Stimulated activated CD8-positive, alpha-beta memory T cell treated with anti-CD3 and anti-CD28 coated beads, Interleukin-2, amount 100 ng/mL, for 48 hours (primary cell): ENCODE data around the gene ZBTB46.
"Not testable (repeated sequence)": the region's sequence is repeated elsewhere in the genome, so short reads cannot be mapped to it uniquely, and the experiment has no call there.

Experiments
- DNase-seq, 2 donors: peaks; one replicate each; pipeline ENCODE4 v3.0.0-alpha.2; 2020; ENCODE audit warnings: low read depth in 2 of 2

ZBTB46 gene, protein sequence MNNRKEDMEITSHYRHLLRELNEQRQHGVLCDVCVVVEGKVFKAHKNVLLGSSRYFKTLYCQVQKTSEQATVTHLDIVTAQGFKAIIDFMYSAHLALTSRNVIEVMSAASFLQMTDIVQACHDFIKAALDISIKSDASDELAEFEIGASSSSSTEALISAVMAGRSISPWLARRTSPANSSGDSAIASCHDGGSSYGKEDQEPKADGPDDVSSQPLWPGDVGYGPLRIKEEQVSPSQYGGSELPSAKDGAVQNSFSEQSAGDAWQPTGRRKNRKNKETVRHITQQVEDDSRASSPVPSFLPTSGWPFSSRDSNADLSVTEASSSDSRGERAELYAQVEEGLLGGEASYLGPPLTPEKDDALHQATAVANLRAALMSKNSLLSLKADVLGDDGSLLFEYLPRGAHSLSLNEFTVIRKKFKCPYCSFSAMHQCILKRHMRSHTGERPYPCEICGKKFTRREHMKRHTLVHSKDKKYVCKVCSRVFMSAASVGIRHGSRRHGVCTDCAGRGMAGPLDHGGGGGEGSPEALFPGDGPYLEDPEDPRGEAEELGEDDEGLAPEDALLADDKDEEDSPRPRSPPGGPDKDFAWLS

DNA sequence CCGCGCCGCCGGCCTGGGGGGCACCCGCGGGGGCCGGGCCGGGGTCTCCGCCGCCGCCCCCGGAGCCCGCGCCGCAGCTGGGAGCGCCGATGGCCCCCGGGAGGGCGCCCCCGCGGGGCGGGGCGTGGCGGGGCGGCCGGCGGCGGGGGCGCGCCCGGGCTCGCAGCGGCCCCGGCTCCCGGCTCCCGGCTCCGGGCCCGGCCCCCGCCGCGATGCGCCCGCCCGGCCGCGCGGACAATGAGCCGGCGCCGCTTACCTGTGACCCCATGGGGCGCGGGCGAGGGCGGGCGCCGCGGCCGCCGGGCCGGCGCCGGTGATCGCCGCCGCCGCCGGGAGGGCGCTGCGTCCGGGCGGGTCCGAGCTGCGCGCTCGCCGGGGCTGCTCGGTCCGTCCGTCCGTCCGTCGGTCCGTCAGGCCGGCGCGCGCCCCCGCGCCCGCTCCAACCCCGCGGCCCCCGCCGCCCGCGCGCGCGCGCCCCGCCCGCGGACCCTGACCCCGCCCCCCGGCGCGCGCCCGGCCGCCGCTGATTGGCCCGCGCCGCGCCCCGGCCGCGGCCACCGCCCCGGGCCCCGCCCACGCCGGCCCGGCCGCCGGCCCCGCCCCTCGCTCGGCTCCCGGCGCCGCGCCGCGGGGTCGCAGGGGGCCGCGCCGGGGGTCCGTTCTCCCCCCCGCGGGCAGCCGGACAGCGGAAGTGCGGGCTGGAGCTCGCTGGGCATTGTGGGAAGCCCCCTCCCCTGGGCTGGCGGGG is at the start of gene ZBTB46:
ZBTB46 (minus strand) TSS at position 424 of the 748 bp plus-strand sequence. CDS start 40,507 bp downstream, outside the sequence.
- DNase-seq: no peak

DNA sequence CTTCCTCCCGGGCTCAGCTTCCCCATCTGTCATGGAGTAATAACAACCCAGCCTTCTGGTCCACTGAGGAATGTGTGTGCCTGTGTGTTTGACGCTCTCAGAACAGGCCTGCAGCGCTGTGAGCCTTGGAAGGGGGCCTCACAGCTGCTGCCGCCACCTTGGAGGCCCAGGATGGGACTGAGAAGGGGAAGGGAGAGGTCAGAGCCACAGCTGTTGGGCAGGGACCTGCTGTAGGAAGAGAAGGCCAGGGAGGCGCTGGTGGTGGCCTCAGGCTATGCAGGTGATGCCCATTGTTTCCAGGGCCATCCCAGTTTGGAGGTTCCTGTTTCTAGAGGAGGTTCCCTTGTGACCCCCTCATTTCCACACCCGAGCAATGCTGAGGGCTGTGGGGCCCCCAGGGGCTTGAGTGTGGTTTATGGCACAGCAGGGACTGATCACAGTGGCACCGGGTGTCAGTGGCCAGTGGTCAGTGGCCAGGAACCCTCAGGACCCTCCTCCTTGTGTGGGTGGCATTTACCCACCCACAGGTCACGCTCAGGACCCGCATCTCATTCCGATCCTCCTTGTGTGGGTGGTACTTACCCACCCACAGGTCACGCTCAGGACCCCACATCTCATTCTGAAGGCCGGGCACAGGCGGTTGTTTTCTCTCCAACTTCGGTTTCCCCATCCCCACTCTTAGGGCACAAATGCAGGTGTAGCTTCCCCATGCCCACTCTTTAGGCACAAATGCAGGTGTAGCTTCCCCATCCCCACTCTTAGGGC is 48.0 kb upstream of the ZBTB46 start:
- DNase-seq: no peak

DNA sequence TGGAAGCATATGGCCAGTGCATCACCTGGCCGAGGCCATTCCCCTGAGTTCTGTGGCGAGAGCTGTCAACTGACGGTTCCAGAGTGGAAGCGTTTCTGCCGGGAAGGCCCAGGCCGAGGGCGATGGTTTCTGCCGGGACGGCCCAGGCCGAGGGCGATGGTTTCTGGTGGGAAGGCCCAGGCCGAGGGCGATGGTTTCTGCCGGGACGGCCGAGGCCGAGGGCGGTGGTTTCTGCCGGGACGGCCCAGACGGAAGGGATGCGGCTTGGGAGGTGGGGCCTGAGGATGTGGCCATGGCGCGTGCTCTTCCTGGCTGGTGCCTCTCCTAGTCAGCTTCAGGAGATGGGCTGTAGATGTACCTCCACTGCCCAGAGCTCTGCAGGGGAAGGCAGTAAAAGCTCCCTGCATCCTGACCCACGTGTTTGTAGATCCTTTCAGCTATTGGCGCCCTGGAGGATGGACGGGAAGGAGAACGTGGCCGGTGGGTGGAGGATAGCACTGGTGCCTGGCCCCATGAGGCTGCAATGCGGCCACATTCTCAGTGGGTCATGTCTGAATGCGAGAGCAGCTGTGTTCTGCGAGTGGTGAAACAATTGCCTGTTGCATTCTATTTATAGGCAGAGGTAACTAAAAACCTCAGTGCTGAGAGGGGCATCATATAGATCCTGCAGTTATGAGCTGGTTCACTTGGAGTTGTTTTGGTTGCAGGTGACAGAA is 46.8 kb upstream of the ZBTB46 start:
- no peak for DNase-seq

DNA sequence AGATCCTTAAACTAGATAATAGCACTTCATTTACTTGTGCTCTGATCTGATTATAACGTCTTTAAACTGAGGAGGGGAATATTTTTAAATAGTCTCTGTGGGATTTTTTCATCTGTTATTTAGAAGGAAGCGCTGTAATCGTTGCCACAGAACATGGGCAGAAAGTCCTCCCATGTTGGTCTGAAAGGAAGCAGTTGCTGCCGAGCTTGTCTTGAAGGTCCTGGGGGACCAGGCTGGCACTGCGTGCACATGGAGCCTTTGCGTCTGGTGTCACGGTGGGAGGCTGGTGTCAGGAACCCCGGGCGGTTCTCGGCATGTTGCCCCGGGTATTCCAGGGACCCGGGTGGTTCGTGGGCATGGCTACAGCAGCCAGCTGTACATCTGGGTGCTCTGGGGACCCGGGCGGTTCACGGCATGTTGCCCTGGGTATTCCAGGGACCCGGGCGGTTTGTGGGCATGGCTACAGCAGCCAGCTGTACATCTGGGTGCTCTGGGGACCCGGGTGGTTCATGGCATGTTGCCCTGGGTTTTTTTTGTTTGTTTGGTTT is 45.5 kb upstream of the ZBTB46 start:
- DNase-seq: no peak

DNA sequence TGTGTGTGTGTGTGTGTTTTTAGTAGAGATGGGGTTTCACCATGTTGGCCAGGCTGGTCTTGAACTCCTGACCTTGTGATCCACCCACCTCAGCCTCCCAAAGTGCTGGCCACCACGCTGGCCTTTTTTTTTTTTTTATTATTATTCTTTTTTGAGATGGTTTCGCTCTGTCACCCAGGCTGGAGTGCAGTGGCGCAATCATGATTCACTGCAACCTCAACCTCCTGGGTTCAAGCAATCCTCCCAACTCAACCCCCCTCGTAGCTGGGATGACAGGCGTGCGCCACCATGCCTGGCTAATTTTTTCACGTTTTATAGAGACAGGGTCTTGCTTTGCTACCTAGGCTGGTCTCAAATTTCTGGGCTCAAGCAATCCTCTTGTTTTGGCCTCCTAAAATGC is 43.2 kb upstream of the ZBTB46 start:
- not testable (repeated sequence) for DNase-seq

DNA sequence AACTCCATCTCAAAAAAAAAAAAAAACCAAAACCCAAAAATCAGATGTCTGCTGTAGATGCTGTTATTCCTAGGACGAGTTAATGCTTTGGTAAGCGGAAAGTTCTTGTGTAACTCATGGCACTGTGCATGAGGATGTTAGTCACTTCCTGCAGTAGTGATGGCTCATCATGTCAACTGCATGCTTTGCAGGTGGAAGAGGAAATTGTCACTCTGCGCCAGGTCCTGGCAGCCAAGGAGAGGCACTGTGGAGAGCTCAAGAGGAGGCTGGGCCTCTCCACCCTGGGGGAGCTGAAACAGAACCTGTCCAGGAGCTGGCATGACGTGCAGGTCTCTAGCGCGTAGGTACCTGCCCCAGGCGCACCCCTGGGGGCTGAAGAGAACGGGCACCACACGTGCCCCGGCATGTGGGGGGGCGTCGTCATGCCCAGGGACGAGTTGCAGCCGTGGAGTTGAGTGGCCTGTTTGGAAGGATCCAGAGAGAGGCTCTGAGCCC is 42.5 kb upstream of the ZBTB46 start:
- DNase-seq: peak in 1 of 2 donors; percentile 32

DNA sequence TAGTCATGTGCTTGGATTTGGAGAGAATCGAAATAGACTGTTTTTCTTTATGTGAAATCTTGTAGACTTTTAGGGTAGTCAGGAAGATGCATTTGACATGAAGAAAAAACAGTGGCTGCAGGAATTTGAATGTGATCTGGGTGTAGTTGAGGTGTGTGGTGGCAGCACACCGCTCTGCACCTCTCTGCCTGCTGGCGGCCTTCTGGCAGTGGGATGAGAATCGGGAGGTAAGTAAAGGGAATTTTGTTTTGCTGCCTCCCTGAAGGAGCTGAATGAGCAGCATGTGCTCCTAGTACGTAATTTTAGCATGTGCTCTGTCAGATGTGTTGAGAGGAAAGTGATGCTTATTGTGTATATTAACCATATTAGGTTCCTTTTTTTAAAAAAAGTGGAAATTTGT is 37.2 kb upstream of the ZBTB46 start:
- no peak for DNase-seq

DNA sequence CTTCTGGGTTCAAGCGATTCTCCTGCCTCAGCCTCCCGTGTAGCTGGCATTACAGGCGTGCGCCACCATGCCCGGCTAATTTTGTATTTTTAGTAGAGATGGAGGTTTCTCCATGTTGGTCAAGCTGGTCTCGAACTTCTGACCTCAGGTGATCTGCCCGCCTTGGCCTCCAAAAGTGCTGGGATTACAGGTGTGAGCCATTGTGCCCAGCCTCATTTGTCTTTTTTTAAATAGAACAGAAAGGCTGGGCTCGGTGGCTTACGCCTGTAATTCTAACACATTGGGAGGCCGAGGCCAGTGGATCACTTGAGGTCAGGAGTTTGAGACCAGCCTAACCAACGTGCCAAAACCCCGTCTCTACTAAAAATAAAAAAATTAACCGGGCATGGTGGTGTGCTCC is 36.0 kb upstream of the ZBTB46 start:
- DNase-seq: not testable (repeated sequence)

DNA sequence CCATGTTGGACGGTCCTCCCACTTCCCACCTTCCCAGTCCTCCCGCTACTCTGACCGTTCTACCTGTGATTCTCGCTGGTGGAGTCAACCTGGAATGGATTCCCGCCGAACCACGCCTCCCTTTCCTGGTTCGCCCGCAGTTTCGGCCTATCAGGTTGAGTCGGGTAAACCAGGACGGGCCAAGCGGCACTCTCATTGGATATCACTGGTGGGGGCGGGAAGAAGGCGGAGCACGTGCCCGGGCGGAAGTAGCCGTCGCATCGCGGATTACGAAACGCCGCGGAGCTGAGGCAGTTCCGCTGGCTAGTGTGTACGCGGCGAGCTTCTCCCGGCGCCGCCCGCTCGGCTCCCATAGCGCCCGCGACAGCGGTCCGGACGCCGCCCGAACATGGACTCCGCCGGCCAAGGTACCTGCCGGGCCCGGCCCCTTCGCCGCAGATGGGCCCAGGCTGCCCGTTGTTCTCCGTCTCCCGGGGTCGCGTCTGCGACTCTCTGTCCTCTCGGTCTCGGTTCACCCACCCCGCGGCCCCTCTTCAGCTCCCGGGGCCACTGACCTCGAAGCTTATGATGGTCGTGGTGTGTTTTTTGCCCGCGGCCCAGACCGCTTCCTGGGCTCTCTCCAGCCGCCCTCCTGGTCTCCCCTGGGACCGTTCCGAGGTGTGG is 34.0 kb upstream of the ZBTB46 start, which contains the start of gene TPD52L2:
TPD52L2 (plus strand) TSS at position 293 of the 663 bp plus-strand sequence; CDS start at position 389, 96 bp downstream.
- DNase-seq: peak; percentile 95 to 98

DNA sequence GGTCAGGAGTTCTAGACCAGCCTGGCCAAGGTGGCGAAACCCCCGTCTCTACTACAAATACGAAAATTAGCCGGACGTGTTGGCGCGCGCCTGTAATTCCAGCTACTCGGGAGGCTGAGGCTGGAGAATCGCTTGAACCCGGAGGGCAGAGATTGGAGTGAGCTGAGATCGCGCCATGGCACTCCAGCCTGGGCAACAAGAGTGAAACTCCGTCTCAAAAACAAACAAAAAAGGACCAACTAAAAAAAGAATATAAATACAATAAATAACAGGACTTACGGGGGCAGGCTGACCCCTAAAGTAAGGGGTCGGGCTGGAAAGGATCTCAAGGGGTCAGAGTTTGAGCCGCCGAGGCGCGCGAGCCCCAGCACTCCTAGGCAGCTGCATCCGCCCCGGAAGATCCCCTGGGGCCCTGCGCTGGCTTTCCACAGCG is 33.5 kb upstream of the ZBTB46 start:
- DNase-seq: no peak

DNA sequence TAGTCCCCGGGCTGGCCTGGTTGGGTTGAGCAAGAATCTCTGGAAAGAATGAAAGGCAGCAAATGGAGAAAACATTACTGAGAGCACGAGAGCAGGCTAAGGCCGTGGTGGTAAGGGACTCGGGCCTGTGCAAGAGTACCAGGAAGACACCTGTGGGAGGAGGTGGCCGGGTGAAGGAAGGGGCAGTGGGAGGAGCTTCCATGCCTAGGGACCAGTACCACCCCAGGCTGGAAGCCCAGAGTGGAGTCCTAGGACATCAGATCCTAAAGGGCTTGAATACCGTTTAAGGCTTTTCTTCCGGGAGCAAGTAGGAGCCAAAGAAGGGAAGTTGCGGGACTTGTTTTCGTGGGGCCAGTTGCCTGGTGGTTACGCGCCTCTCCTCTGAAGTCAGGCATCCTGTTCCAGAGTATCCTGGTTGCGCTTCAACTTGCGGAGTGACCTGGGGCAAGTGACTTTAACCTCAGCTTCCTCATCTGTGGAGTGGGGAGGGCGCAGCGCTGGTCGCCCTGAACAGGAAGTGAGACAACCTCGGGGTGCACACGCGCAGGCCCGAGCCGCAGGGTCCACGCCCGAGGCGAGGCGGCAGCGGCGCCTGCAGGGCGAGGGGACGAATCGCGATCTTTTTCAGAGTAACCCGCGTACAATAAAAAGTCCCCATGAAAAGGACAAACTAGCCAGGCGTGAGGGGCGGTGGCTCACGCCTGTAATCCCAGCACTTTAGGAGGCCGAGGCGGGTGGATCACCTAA is 32.9 kb upstream of the ZBTB46 start:
- DNase-seq: peak; percentile 70 to 72

DNA sequence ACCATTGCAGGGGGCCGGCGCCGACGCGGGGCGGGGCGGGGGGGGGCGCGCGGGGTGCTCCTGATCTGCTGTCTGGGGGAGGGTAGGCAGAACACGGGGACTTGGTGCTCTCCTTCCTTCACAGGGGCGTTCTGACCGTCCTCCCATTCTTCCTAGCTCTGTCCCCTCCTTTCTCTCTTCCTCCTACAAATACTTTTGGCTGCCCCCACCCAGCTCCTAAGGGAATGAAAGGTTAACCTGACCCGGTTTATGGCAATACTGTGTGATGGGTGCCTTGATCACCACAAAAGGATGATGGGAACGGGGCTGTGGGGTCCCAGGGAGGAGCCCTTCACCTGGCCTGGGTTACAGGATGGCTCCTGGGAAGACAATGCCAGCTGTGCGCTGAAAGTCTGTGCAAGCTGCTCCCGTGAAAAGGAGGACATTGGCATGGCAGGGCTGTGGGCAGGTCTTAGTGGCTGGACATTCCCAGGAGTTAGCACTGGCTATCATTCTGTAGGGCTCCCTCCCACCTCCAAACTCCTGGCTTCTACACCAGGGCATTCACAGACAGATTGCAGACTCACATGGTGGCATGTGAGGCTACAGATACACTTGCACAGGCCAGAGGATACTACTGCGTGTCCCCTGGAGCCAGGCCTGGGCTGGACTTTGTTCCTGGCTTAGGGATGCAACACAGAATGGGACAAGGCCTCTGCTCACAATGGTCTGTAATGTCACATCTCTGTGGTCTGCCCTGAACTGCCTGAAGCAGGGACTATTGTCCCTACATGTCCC is 32.1 kb upstream of the ZBTB46 start:
- DNase-seq: no peak

DNA sequence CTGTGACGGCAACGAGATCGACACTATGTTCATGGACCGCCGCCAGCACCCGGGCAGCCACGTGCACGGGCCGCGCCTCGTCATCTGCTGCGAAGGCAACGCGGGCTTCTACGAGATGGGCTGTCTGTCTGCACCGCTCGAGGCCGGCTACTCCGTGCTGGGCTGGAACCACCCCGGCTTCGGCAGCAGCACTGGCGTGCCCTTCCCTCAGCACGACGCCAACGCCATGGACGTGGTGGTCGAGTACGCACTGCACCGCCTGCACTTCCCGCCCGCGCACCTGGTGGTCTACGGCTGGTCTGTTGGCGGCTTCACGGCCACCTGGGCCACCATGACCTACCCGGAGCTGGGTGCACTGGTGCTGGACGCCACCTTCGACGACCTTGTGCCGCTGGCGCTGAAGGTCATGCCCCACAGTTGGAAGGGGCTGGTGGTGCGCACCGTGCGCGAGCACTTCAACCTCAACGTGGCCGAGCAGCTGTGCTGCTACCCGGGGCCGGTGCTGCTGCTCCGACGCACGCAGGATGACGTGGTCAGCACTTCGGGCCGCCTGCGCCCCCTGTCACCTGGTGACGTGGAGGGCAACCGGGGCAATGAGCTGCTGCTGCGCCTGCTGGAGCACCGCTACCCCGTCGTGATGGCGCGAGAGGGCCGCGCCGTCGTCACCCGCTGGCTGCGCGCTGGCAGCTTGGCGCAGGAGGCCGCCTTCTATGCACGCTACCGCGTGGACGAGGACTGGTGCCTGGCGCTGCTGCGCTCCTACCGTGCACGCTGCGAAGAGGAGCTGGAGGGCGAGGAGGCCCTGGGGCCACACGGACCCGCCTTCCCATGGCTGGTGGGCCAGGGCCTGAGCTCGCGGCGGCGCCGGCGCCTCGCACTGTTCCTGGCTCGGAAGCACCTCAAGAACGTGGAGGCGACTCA is 31.2 kb upstream of the ZBTB46 start:
- DNase-seq: no peak

DNA sequence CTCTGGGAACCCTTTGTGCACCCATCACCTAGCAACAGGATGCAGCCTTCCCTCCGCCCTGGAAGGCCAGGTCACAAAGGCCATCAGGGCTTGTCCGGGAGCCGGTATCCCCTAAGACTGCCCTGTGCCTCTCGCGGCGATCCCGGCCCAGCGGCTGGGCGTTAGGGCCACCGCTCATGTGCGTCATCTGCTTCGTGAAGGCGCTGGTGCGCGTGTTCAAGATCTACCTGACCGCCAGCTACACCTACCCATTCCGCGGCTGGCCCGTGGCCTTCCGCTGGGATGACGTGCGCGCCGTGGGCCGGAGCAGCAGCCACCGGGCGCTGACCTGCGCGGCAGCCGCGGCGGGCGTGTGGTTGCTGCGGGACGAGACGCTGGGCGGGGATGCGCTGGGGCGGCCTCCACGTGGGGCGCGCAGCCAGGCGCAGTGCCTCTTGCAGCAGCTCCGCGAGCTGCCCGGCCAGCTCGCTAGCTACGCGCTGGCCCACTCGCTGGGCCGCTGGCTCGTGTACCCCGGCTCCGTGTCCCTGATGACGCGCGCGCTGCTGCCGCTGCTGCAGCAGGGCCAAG is 30.4 kb upstream of the ZBTB46 start, which contains the start of gene ABHD16B:
ABHD16B (plus strand) TSS at position 134 of the 570 bp plus-strand sequence; CDS start at position 177, 43 bp downstream.
- no peak for DNase-seq

DNA sequence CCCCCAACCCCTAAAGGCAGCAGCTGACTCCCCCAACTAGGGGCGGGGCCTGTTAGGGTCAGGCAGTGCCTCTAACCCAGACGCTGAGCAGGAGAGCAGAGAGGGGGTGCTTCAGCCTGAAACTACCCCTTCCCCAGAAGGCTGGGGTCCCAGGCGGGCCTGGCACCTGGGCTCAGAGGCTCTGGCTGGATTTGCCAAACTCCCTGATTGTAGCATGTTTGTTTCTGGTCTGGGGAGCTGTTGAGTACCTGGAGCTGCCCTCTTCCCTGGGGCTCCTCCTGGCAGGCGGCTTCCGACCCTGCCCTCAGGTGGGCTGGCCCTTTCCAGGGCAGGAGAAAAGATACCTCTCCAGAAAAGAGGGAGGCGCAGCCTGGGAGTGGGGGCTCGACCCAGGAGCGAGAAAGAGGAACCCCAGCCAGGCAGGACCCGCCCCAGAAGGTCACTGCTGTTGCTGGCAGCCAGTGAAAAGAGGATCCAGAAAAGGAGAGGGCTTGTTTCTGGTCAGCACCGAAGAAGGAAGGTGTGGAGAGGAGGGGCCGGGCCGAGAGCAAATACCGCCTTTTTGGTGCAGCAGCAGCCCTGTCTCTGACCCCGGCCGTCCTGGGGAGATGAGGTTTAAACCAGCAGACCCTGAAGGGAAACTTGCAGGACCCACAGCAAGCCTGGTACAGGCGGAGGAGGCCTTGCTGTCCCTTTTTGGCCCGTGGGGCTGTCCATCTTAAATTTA is 29.4 kb upstream of the ZBTB46 start:
- DNase-seq: no peak

DNA sequence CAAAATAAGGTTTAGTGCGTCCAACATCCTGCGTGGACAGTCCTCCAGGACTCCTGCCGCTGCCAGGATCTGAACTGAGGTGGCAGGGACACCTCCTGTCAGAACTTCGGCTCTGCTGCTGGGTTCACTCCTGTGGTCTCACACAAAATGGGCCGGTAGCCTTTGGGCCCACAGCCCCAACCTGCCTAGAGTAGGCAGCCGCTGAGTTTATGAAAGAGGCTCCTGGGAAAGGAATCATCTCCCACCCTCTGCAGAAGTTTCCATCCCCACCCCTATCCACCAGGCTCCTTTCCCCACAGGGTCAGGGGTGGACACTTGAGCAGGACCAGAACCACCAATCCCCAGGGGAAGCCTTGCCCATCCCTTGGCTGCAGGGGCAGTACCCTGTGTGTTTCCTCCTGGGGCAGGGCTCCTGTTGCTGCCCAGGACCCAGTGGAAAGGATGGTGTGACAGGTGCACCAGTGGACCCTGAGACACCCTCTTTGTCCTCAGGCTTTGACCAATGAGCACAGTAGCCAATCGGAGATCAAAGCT is 28.2 kb upstream of the ZBTB46 start:
- no peak for DNase-seq
